Measurements from ENCODE around the gene MRTFA. TPM values are rescaled to one million over a fixed set of nuclear protein-coding genes. Genes with fewer than 3 reads are reported as not detected.
"Not testable (repeated sequence)": the region's sequence is repeated elsewhere in the genome, so short reads cannot be mapped to it uniquely, and the experiment has no call there.

The MRTFA gene
- total and polyA plus RNA-seq, 12 donors: 12.3 to 141 (median 41.6) TPM

DNA sequence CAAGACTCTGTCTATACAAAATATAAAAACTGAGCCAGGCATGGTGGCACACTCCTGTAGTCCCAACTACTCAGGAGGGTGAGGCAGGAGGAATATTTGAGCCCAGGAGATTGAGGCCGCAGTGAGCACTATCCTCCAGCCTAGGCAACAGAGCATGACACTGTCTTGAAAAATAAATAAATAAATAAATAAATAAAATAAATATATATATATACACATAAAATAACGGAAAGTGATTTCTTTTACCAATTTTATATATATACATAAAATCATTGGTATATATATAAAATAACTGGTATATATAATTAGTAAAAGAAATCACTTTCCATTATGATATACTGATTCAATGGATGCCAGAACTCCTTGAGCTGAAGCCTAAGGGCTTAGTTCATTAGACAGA, 91.8 kb downstream of the MRTFA start:
- intact Hi-C loops (cut with DNase I): no loop called here

DNA sequence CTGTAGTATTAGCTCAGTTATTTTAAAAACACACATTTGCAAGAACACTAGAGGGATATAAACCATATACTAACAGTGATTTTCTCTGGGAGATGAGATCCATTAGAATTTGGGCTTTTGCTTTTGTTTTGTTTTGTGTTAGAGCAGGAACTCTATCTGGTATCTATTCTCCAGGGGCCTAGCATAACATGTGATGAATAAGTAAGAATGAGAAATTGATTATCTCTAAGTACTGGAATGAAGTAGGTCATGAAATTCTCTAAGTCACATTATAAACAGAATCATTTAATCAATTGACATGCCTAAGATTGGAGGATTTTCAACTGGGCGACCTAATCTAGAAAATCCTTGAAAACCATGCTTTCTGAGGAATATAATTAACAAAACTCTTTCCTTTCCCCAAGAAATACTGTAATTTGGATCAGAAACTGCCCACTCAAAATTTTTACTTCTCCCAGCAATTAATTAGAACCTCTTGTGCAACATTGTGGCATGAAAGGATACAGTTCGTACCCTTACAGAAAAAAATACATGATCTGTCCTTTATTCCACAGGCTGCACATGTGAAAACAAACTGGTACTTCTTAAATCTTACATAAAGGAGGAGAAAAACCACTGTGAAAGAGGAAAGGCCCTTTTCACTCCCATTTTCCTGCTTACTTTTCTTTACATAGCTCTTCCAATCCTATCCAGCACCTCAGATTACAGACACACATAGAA, 93.5 kb downstream of the MRTFA start:
- Histone ChIP-seq H3K4me3 (no peak overlapping the region), H3K27me3 (no peaks in the 10 kb centered on the region), H3K27ac (peak overlapping the region in 3 of 5 donors; percentile 13 to 56 (median 15)), H3K9me3 (replicated peaks in 1 of 3) (no peaks in the 10 kb centered on the region), H3K36me3 (replicated peaks in 1 of 2) (no peaks in the 10 kb centered on the region), H3K4me1 (replicated peaks in 1 of 2) (peaks cover 0 to 15% of the 10 kb centered on the region in 2 donors)
- TF ChIP-seq, protein P1, sequence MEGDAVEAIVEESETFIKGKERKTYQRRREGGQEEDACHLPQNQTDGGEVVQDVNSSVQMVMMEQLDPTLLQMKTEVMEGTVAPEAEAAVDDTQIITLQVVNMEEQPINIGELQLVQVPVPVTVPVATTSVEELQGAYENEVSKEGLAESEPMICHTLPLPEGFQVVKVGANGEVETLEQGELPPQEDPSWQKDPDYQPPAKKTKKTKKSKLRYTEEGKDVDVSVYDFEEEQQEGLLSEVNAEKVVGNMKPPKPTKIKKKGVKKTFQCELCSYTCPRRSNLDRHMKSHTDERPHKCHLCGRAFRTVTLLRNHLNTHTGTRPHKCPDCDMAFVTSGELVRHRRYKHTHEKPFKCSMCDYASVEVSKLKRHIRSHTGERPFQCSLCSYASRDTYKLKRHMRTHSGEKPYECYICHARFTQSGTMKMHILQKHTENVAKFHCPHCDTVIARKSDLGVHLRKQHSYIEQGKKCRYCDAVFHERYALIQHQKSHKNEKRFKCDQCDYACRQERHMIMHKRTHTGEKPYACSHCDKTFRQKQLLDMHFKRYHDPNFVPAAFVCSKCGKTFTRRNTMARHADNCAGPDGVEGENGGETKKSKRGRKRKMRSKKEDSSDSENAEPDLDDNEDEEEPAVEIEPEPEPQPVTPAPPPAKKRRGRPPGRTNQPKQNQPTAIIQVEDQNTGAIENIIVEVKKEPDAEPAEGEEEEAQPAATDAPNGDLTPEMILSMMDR (IDR thresholded peaks at IDR 0.05): no peak
- TF ChIP-seq POLR2A (IDR thresholded peaks at IDR 0.05): no peak
- no peak for DNase-seq
- WGBS, 4 donors: 31 to 58% (median 38%) methylated on average over 2 of the region's 2 CpGs
- intact Hi-C loops (cut with DNase I): no loop called here

More for the DNA sequence above, 91.8 kb downstream of the MRTFA start:
- no peak overlapping the region for H3K4me3 ChIP-seq
- WGBS, 4 donors: 97 to 98% (median 97%) methylated on average over 2 of the region's 2 CpGs
- H3K36me3 ChIP-seq (replicated peaks in 1 of 2): no peaks in the 10 kb centered on the region
- no peaks in the 10 kb centered on the region for H3K27me3 ChIP-seq
- TF ChIP-seq POLR2A (IDR thresholded peaks at IDR 0.05): no peak
- TF ChIP-seq, protein P1 (IDR thresholded peaks at IDR 0.05): no peak
- no peaks in the 10 kb centered on the region for H3K9me3 ChIP-seq (replicated peaks in 1 of 3)
- H3K27ac ChIP-seq: no peak overlapping the region
- no peak for DNase-seq
- H3K4me1 ChIP-seq (replicated peaks in 1 of 2): peaks cover 0 to 15% of the 10 kb centered on the region in 2 donors

DNA sequence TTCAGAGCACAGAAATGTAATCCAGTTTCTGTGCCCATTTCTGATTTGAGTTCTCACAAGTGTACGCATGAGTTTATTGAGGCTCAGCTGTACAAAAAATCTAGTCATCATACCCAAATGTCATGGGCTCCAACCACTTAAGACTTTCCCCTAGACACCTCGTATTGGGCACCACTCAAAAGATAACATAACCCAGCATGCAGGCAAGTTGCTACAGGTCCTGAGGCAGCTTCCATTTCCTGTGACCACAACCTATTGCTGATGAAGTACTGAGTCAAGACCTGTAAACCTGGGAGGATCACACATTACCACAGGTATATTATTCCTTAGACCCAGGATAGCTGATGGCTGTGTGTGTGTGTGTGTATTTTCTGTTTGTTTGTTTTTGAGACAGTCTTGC, 95.2 kb downstream of the MRTFA start:
- WGBS, 4 donors: 81 to 89% (median 84%) methylated on average over 2 of the region's 2 CpGs
- H3K4me3 ChIP-seq: no peak overlapping the region
- no peak overlapping the region for H3K27ac ChIP-seq
- TF ChIP-seq, protein P1 (IDR thresholded peaks at IDR 0.05): no peak
- TF ChIP-seq POLR2A (IDR thresholded peaks at IDR 0.05): no peak
- H3K4me1 ChIP-seq (replicated peaks in 1 of 2): peaks cover 0 to 15% of the 10 kb centered on the region in 2 donors
- no peaks in the 10 kb centered on the region for H3K27me3 ChIP-seq
- intact Hi-C loops (cut with DNase I): no loop called here
- H3K9me3 ChIP-seq (replicated peaks in 1 of 3): no peaks in the 10 kb centered on the region
- DNase-seq: no peak
- no peaks in the 10 kb centered on the region for H3K36me3 ChIP-seq (replicated peaks in 1 of 2)

DNA sequence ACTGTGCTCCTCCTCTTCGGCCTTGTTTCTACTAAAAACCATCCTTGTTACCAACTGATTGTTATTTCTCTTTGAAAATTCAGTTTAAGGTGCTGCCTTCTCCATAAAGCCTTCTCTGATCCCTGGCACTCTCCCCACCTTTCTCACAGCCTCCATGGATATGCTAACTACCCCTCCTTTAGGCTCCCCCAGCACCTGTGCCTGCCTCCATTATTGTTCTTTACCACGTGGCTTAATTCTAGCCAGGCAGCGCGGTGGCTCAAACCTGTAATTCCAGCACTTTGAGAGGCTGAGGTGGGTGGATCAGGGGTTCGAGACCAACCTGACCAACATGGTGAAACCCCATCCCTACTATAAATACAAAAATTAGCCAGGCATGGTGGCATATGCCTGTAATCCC, 96.3 kb downstream of the MRTFA start:
- Histone ChIP-seq H3K27me3 (no peaks in the 10 kb centered on the region), H3K27ac (no peak overlapping the region), H3K9me3 (replicated peaks in 1 of 3) (no peaks in the 10 kb centered on the region), H3K36me3 (replicated peaks in 1 of 2) (no peaks in the 10 kb centered on the region), H3K4me1 (replicated peaks in 1 of 2) (peaks cover 0 to 20% of the 10 kb centered on the region in 2 donors), H3K4me3 (no peak overlapping the region)
- WGBS, 4 donors: 95 to 100% (median 97%) methylated on average over 5 of the region's 5 CpGs
- TF ChIP-seq, protein P1 (IDR thresholded peaks at IDR 0.05): no peak
- no peak for DNase-seq
- intact Hi-C loops (cut with DNase I): no loop called here

DNA sequence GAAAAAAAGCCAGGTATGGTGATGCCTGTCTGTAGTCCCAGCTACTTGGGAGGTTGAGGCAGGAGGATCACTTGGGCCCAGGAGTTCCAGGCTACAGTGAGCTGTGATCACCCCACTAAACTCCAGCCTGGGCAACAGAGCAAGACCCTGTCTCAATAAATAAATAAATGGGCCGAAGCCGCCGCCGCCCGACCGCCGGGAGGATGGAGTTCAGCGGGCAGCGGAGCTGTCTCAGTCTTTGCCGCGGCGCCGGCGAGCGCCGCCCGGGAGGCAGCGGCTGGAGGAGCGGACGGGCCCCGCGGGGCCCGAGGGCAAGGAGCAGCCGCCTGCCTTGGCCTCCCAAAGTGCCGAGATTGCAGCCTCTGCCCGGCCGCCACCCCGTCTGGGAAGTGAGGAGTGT, 100.4 kb downstream of the MRTFA start:
- H3K4me1 ChIP-seq (replicated peaks in 1 of 2): peaks cover 23 to 44% of the 10 kb centered on the region in 2 donors
- intact Hi-C loops (cut with DNase I); H3K4me3 ChIP-seq; H3K36me3 ChIP-seq (replicated peaks in 1 of 2); H3K27ac ChIP-seq; DNase-seq; H3K27me3 ChIP-seq; H3K9me3 ChIP-seq (replicated peaks in 1 of 3): not testable (repeated sequence)
- WGBS, 4 donors: 86 to 98% (median 96%) methylated on average over 17 to 23 of the region's 28 CpGs; no CpG with 5 or more reads in 1 of the 4 donors

Measured in adrenal gland (tissue), 12 donors.